HFFc6 (cell line): ENCODE results near the gene TANGO2. TPM values are rescaled to one million over a fixed set of nuclear protein-coding genes. Genes with fewer than 3 reads are reported as not detected.

Experiments used
- DNase-seq: peaks from one replicate; pipeline ENCODE4 v3.0.0-alpha.2; 2018
- H3K27ac Mint-ChIP-seq: 2 replicates; pipeline ENCODE4 v1.8.0; 2020; ENCODE audit warnings: mild to moderate bottlenecking, mixed read lengths
- H3K27me3 Mint-ChIP-seq: 2 replicates; pipeline ENCODE4 v1.8.0; 2021; ENCODE audit warnings: mild to moderate bottlenecking, moderate library complexity, mixed read lengths; ENCODE audit not compliant: insufficient read depth
- H3K36me3 Mint-ChIP-seq: 2 replicates; pipeline ENCODE4 v1.8.0; 2021; ENCODE audit warnings: low read depth, mixed read lengths
- H3K4me1 Mint-ChIP-seq: 2 replicates; pipeline ENCODE4 v1.8.0; 2020; ENCODE audit warnings: low read depth, mixed read lengths
- H3K4me3 Mint-ChIP-seq: 2 replicates; pipeline ENCODE4 v1.8.0; 2020; ENCODE audit warnings: mild to moderate bottlenecking, moderate library complexity, mixed read lengths
- H3K9me3 Mint-ChIP-seq: 2 replicates; pipeline ENCODE4 v1.8.0; 2020; ENCODE audit warnings: mild to moderate bottlenecking, mixed read lengths
- total RNA-seq, 6 experiments: library from RNA; stranded (reverse); fragmentation: NEBNext Ultra II Directional; extraction: Animal tissue kit (Norgen Biotek cat#: 25700); gene quantifications; 2 replicates in 1 of 6; 3 replicates in 5 of 6; pipeline ENCODE4 v1.2.3, GENCODE V29; 2021
- TF ChIP-seq, protein P1 (sequence below): fragments of 200-600 bp; sonication (generic); IDR thresholded peaks from 2 replicates; pipeline ENCODE4 v1.5.0; 2021; ENCODE audit warnings: antibody characterized with exemption, mild to moderate bottlenecking

Gene TANGO2
- total RNA-seq, 6 experiments from 2014 or later = 28.5 to 38.0 (median 34.9) TPM

DNA sequence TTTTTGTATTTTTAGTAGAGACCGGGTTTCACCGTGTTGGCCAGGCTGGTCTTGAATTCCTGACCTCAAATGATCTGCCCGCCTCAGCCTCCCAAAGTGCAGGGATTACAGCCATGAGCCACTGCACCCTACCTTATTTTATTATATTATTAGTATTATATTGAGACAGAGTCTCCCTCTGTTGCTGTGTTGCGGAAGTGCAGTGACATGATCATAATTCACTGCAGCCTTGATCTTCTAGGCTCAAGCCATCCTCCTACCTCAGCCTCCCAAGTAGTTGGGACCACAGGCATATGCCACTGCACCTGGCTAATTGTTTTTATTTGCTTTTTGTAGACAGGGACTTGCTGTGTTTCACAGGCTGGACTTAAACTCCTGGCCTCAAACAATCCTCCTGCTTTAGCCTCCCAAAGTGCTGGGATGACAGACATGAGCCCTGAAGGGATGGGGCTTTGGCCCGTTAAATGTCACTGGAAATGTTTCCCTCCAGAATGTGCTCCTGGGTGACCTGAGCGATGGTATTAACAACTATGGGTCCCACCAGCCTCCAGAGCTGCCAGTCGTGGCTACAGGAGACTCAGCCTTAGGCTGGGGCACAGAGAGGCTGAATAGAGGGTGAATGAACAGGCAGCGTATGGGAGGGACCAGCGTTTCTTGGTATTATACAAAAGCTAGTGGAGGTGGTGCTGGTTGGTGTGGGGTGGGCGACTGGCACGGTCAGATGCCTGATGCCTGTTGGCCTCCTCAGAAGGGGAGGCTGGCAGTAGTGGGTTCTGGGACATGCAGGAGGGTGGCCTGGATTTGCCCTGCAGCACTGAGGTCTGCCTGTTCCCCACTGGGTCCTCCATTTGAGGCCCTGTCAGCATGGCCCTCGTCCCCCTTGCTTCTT is 7.3 kb downstream of the TANGO2 start:
- Mint-ChIP-seq H3K4me3 (no peak overlapping the region), H3K9me3 (no peaks in the 10 kb centered on the region), H3K4me1 (no peaks in the 10 kb centered on the region), H3K27me3 (no peaks in the 10 kb centered on the region; the same call in 1 of the 2 replicates), H3K27ac (no peak overlapping the region), H3K36me3 (no peaks in the 10 kb centered on the region)
- TF ChIP-seq, protein P1, sequence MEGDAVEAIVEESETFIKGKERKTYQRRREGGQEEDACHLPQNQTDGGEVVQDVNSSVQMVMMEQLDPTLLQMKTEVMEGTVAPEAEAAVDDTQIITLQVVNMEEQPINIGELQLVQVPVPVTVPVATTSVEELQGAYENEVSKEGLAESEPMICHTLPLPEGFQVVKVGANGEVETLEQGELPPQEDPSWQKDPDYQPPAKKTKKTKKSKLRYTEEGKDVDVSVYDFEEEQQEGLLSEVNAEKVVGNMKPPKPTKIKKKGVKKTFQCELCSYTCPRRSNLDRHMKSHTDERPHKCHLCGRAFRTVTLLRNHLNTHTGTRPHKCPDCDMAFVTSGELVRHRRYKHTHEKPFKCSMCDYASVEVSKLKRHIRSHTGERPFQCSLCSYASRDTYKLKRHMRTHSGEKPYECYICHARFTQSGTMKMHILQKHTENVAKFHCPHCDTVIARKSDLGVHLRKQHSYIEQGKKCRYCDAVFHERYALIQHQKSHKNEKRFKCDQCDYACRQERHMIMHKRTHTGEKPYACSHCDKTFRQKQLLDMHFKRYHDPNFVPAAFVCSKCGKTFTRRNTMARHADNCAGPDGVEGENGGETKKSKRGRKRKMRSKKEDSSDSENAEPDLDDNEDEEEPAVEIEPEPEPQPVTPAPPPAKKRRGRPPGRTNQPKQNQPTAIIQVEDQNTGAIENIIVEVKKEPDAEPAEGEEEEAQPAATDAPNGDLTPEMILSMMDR = peak; percentile 69
- DNase-seq = peak; percentile 14

DNA sequence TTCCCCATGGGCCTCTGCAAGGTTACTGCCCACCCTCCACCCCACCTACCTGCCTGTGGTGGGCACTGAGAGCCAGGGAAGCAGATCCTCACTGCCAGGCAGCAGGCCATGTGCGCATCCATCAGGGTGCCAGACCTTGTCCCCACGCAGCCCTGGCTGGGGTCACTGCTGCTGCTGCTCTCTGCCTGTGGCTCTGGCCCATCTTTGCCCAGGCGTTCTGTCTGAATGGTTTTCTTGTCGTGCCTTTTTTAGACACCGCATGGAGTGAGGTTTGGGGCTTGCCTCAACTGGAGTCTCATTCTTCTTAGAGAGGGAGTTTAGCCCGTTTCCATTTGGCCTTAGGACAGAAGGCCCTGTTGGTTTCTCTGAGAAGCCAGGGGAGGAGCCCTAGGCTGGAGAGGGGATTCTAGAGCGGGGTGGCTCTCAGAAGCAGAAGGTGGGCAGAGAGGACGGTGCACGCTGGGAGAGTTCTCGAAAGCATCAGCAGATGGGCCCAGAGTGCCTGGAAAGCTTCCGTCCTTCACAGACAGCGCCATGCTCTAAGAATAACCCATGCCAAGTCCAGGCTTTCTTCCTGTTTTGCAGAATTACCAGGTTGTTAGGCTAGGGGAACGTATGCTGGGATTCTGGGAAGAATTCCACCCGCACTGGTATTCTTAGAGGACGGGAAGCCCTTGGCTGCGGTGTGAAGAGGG is 8.1 kb downstream of the TANGO2 start:
- Mint-ChIP-seq H3K4me1 (no peaks in the 10 kb centered on the region), H3K36me3 (peaks cover under 1% of the 10 kb centered on the region; the same call in 1 of the 2 replicates), H3K27ac (no peak overlapping the region), H3K9me3 (peaks cover under 1% of the 10 kb centered on the region; the same call in 1 of the 2 replicates), H3K4me3 (no peak overlapping the region), H3K27me3 (no peaks in the 10 kb centered on the region; the same call in 1 of the 2 replicates)
- TF ChIP-seq, protein P1 = no peak
- no peak for DNase-seq

DNA sequence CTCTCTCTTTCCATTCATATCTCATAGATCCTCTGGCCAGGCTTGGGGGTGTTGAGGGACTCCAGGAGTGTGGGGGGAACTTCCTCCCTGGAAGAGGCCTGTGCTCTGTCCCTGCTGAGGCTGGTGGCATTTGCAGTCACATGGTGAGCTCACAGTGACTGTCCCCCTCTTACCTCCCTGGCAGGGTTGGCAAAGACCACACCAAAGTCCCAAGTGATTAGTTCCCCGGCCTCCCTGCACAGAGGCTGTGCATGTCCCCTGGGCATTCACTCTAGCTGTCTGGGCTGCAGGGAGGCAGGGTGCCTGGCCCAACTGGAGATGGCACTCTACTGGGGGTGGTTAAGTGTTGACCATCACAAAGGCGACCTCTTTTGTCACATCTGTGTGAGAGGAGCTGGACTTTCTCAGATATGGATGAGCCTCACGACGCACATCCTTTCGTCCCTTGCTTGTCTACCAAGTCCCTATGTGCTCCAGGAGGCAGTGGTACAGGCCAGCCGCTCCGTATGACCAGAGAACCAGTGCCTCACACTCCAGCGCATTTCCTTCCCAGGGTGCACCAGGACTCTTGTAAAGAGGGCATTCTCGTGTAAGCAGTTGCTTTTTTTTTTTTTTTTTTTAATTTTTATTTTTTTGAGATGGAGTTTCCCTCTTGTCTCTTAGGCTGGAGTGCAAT is 8.8 kb downstream of the TANGO2 start:
- H3K36me3 Mint-ChIP-seq = peaks cover 6% of the 10 kb centered on the region
- no peaks in the 10 kb centered on the region for H3K4me1 Mint-ChIP-seq
- DNase-seq = no peak
- H3K4me3 Mint-ChIP-seq = no peak overlapping the region
- H3K9me3 Mint-ChIP-seq = peaks cover 5% of the 10 kb centered on the region
- H3K27ac Mint-ChIP-seq = no peak overlapping the region
- TF ChIP-seq, protein P1 = no peak
- no peaks in the 10 kb centered on the region; the same call in 1 of the 2 replicates for H3K27me3 Mint-ChIP-seq

DNA sequence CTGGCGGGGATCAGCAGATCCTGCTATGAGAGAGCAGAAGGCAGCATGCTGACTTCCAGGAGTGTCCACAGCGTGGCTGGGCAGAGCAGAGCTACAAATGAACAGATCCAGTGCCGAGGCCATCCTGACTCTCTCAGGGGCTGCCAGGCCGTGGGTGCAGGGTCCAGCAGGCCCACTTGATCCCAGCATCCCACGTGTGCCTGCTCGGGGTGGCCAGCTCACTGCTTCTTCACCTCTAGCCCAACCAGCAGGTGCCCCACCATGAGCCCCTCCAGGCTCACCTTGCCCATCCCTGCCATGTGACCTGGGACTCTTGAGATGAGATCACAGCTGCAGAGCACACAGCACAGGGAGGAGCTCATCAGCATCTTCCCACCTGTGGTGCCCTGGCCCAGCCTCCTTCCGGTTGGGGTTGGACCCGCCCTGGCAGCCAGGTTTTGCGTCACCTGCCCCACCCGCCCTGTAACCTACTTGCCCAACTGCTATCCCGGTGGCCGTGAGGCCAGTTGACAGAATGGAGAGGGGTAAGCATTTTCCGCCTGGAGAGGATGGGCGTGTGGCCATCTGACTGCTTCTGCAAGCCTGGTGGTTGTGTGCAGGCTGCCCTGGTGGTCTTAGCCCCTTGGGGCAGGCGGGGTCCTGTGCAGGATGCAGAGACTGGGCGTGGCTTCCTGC is 11.0 kb downstream of the TANGO2 start:
- no peaks in the 10 kb centered on the region for H3K4me1 Mint-ChIP-seq
- H3K27me3 Mint-ChIP-seq = peaks cover 4% of the 10 kb centered on the region
- H3K4me3 Mint-ChIP-seq = no peak overlapping the region
- peaks cover 5% of the 10 kb centered on the region for H3K9me3 Mint-ChIP-seq
- no peak for DNase-seq
- TF ChIP-seq, protein P1 = no peak
- peaks cover 9% of the 10 kb centered on the region for H3K36me3 Mint-ChIP-seq
- no peak overlapping the region for H3K27ac Mint-ChIP-seq

- TF ChIP-seq, protein P1 = no peak
- Mint-ChIP-seq H3K4me3 (no peak overlapping the region), H3K36me3 (peaks cover 12% of the 10 kb centered on the region), H3K4me1 (no peaks in the 10 kb centered on the region), H3K27ac (no peak overlapping the region), H3K27me3 (peaks cover 4% of the 10 kb centered on the region; the same call in 1 of the 2 replicates), H3K9me3 (peaks cover 5% of the 10 kb centered on the region)
- no peak for DNase-seq
Observed at GRCh38 chr22:20032407-20032991, 11.6 kb downstream of the TANGO2 start.
